CD14-positive monocyte (primary cell): Measurements from ENCODE around the gene CACNB4. TPM values are rescaled to one million over a fixed set of nuclear protein-coding genes. Genes with fewer than 3 reads are reported as not detected.

Source experiments
- DNase-seq, 3 donors: peaks; one replicate each; pipeline ENCODE4 v3.0.0-alpha.2; 2011 to 2022
- H2AFZ ChIP-seq: 2 replicates; pipeline ENCODE4 v1.6.0; 2012; ENCODE audit warnings: mild to moderate bottlenecking, low read depth, low read length, inconsistent platforms; ENCODE audit not compliant: insufficient read depth, poor library complexity, severe bottlenecking
- H3K27ac ChIP-seq, 2 donors: 1 replicate in 1 of 2; 2 replicates in 1 of 2; pipeline ENCODE4 v1.5.1; 2012 to 2013; ENCODE audit warnings: low read length in 2 of 2, control low read depth in 1 of 2, inconsistent platforms in 1 of 2, low read depth in 1 of 2, mild to moderate bottlenecking in 1 of 2
- H3K27me3 ChIP-seq, 2 donors: one replicate each; pipeline versions ENCODE4 v1.6.0 to v1.6.1; 2011 to 2013; ENCODE audit warnings: low read length in 2 of 2; ENCODE audit not compliant: control insufficient read depth in 2 of 2, insufficient read depth in 2 of 2
- H3K36me3 ChIP-seq, 2 donors: replicated peaks in 1 of 2; 1 replicate in 1 of 2; 2 replicates in 1 of 2; pipeline versions ENCODE4 v1.5.1 to v1.6.1; 2012 to 2013; ENCODE audit warnings: low read length in 2 of 2, control low read depth in 1 of 2, inconsistent platforms in 1 of 2, mild to moderate bottlenecking in 1 of 2; ENCODE audit not compliant: insufficient read depth in 2 of 2, control insufficient read depth in 1 of 2
- H3K4me1 ChIP-seq, 2 donors: 1 replicate in 1 of 2; 2 replicates in 1 of 2; pipeline versions ENCODE4 v1.5.1 to v1.6.1; 2012 to 2013; ENCODE audit warnings: low read length in 2 of 2, control low read depth in 1 of 2, inconsistent platforms in 1 of 2, mild to moderate bottlenecking in 1 of 2, moderate library complexity in 1 of 2; ENCODE audit not compliant: insufficient read depth in 2 of 2, control insufficient read depth in 1 of 2
- H3K4me2 ChIP-seq: replicated peaks from 2 replicates; pipeline ENCODE3; 2012; ENCODE audit warnings: low read length, moderate library complexity, mild to moderate bottlenecking; ENCODE audit not compliant: poor library complexity, severe bottlenecking; ENCODE audit errors: extremely low read depth
- H3K4me3 ChIP-seq, 3 experiments: fragments of 200-600 bp in 1 of 3; sonication (generic) in 1 of 3; replicated peaks in 1 of 3; 1 replicate in 2 of 3; 2 replicates in 1 of 3; pipeline ENCODE4 v1.5.1; 2011 to 2013; ENCODE audit warnings: low read length in 3 of 3, mild to moderate bottlenecking in 3 of 3, control low read depth in 2 of 3, low read depth in 2 of 3, inconsistent platforms in 1 of 3, moderate library complexity in 1 of 3
- H3K79me2 ChIP-seq: 2 replicates; pipeline ENCODE4 v1.6.0; 2012; ENCODE audit warnings: mild to moderate bottlenecking, control low read depth, inconsistent platforms, low read length, moderate library complexity; ENCODE audit not compliant: insufficient read depth
- H3K9ac ChIP-seq: 2 replicates; pipeline ENCODE4 v1.6.0; 2017; ENCODE audit warnings: low read length, mild to moderate bottlenecking; ENCODE audit not compliant: insufficient read depth, poor library complexity, severe bottlenecking
- H3K9me3 ChIP-seq, 2 donors: replicated peaks in 1 of 2; 1 replicate in 1 of 2; 2 replicates in 1 of 2; pipeline versions ENCODE4 v1.5.1 to v1.6.1; 2012 to 2013; ENCODE audit warnings: low read length in 2 of 2, control low read depth in 1 of 2; ENCODE audit not compliant: control insufficient read depth in 1 of 2, insufficient read depth in 1 of 2
- H4K20me1 ChIP-seq: 2 replicates; pipeline ENCODE4 v1.6.0; 2012; ENCODE audit warnings: mild to moderate bottlenecking, low read length, control low read depth, moderate library complexity; ENCODE audit not compliant: insufficient read depth
- H3K27ac Mint-ChIP-seq, 7 donors: one replicate each; pipeline ENCODE4 v1.8.0; 2020; ENCODE audit warnings: mild to moderate bottlenecking in 7 of 7, mixed read lengths in 7 of 7, moderate library complexity in 6 of 7, inconsistent platforms in 2 of 7
- H3K27me3 Mint-ChIP-seq, 3 donors: one replicate each; pipeline ENCODE4 v1.8.0; 2021 to 2022; ENCODE audit warnings: low read depth in 3 of 3, mild to moderate bottlenecking in 3 of 3, mixed read lengths in 3 of 3, moderate library complexity in 3 of 3, inconsistent platforms in 1 of 3
- H3K36me3 Mint-ChIP-seq, 2 donors: one replicate each; pipeline ENCODE4 v1.8.0; 2020; ENCODE audit warnings: mixed read lengths in 2 of 2, inconsistent platforms in 1 of 2, mild to moderate bottlenecking in 1 of 2
- H3K4me1 Mint-ChIP-seq: one replicate; pipeline ENCODE4 v1.8.0; 2020; ENCODE audit warnings: mild to moderate bottlenecking, mixed read lengths
- H3K4me3 Mint-ChIP-seq, 2 donors: one replicate each; pipeline ENCODE4 v1.8.0; 2020; ENCODE audit warnings: mild to moderate bottlenecking in 2 of 2, mixed read lengths in 2 of 2, moderate library complexity in 1 of 2
- H3K9me3 Mint-ChIP-seq, 7 donors: one replicate each; pipeline ENCODE4 v1.8.0; 2020 to 2022; ENCODE audit warnings: mixed read lengths in 7 of 7, mild to moderate bottlenecking in 6 of 7, moderate library complexity in 6 of 7, inconsistent platforms in 2 of 7
- CTCF ChIP-seq: fragments of 200-600 bp; IDR thresholded peaks from one replicate; pipeline ENCODE4 v1.8.0; 2022; ENCODE audit warnings: antibody characterized with exemption, mild to moderate bottlenecking
- WGBS: methylation state at CpG from one replicate; pipeline ENCODE4 v1.1.5; 2013; ENCODE audit warnings: missing lambda C conversion rate; ENCODE audit not compliant: insufficient coverage; 5-methylcytosine and 5-hydroxymethylcytosine counted together
- intact Hi-C, 2 donors: fragments of 100-400 bp; cut with micrococcal nuclease; formaldehyde crosslinking; loops; one replicate each; pipeline versions ENCODE4 v1.15.0 to v1.15.1; 2023
- polyA plus RNA-seq, 3 donors: library from polyadenylated mRNA; depleted of rRNA in 1 of 3; unstranded in 2 of 3; stranded (reverse) in 1 of 3; fragments of 300-500 nt in 2 of 3; fragments of >200 nt in 1 of 3; fragmentation: Illumina TruSeq in 2 of 3; gene quantifications; 1 replicate in 2 of 3; 2 replicates in 1 of 3; pipeline ENCODE4 v1.2.3, GENCODE V29; 2012 to 2021

The CACNB4 gene
- polyA plus RNA-seq, 3 donors: 0.44 to 1.9 (median 1.1) TPM

- peak overlapping the region in 5 of 7 donors; percentile 43 to 77 (median 53) for H3K27ac Mint-ChIP-seq
These were observed 183.7 kb downstream of the CACNB4 start for GRCh38 chr2:151914989-151915628.

More at GRCh38 chr2:151914989-151915628, 183.7 kb downstream of the CACNB4 start:
- no peak overlapping the region for H3K4me3 Mint-ChIP-seq
- H3K9ac ChIP-seq: no peak overlapping the region
- peak overlapping the region in 1 of 2 donors; percentile 49 for H3K27ac ChIP-seq
- H4K20me1 ChIP-seq: no peaks in the 10 kb centered on the region
- no peak overlapping the region for H3K4me2 ChIP-seq
- no peaks in the 10 kb centered on the region for H3K27me3 ChIP-seq
- H3K9me3 Mint-ChIP-seq: peaks cover 0 to 2% (median 0%) of the 10 kb centered on the region in 7 donors
- H2AFZ ChIP-seq: no peak overlapping the region
- H3K36me3 Mint-ChIP-seq: peaks cover 0 to 3% of the 10 kb centered on the region in 2 donors
- H3K9me3 ChIP-seq: no peaks in the 10 kb centered on the region
- TF ChIP-seq CTCF: no peak
- no peaks in the 10 kb centered on the region for H3K79me2 ChIP-seq
- no peak overlapping the region for H3K4me3 ChIP-seq
- 91% methylated on average over 11 of the region's 12 CpGs for WGBS
- DNase-seq: no peak
- H3K36me3 ChIP-seq: no peaks in the 10 kb centered on the region
- peaks cover 92% of the 10 kb centered on the region for H3K4me1 Mint-ChIP-seq
- intact Hi-C loops: no loop called here
- H3K4me1 ChIP-seq: peaks cover 85 to 89% of the 10 kb centered on the region in 2 donors
- H3K27me3 Mint-ChIP-seq: peaks cover 0 to 1% (median 0%) of the 10 kb centered on the region in 3 donors
